Pancreas (tissue), 10 donors: Measurements from ENCODE around the gene SMARCA2. TPM values are rescaled to one million over a fixed set of nuclear protein-coding genes. Genes with fewer than 3 reads are reported as not detected.

Experiments used
- ATAC-seq, 4 donors: fragments of 200-7000 bp; cut with Tn5 transposase; one replicate each; pipeline versions ENCODE4 v1.8.0 to v1.9.1; 2020; ENCODE audit warnings: mild to moderate bottlenecking in 4 of 4, moderate library complexity in 4 of 4
- DNase-seq, 6 donors: peaks; one replicate each; pipeline ENCODE4 v3.0.0-alpha.2; 2020
- FAIRE-seq: peaks from 2 replicates; lab custom pipeline; 2012; peaks lifted over from hg19 to GRCh38; lab: Jason Lieb, UNC
- H3K27ac ChIP-seq, 4 donors: fragments of 200-600 bp; sonication (generic); 1 replicate in 3 of 4; 2 replicates in 1 of 4; pipeline versions ENCODE4 v1.5.0 to v1.8.0; 2020
- H3K27me3 ChIP-seq, 4 donors: fragments of 200-600 bp; one replicate each; pipeline ENCODE4 v1.8.0; 2021
- H3K36me3 ChIP-seq, 3 donors: fragments of 200-600 bp; sonication (generic) in 1 of 3; one replicate each; pipeline versions ENCODE4 v1.5.0 to v1.8.0; 2020 to 2021
- H3K4me1 ChIP-seq, 3 donors: fragments of 200-600 bp; one replicate each; pipeline ENCODE4 v1.8.0; 2021
- H3K4me3 ChIP-seq, 4 donors: fragments of 200-600 bp; sonication (generic) in 2 of 4; one replicate each; pipeline versions ENCODE4 v1.5.0 to v1.8.0; 2020 to 2021
- H3K9me3 ChIP-seq, 4 donors: fragments of 200-600 bp; one replicate each; pipeline ENCODE4 v1.8.0; 2021
- WGBS, 2 donors: extraction: QIAGEN DNeasy Blood & Tissue Kit; methylation state at CpG; one replicate each; pipeline ENCODE4 v1.1.7; 2013; 5-methylcytosine and 5-hydroxymethylcytosine counted together
- intact Hi-C, 3 donors: fragments of 100-400 bp; cut with DNase I; formaldehyde crosslinking; loops; one replicate each; pipeline versions ENCODE4 v1.11.1 to v1.14.2; 2022
- polyA plus RNA-seq, 2 donors: library from polyadenylated mRNA; stranded (reverse); fragments of 200-250 nt; gene quantifications; one replicate each; pipeline ENCODE4 v1.2.3, GENCODE V29; 2013
- total RNA-seq, 6 donors: library from RNA; stranded (reverse); fragmentation: NEBNext Ultra II Directional in 4 of 6; extraction: Animal tissue kit (Norgen Biotek cat#: 25700) in 4 of 6; gene quantifications; one replicate each; pipeline versions ENCODE4 v1.2.1 to v1.2.4, GENCODE V29; 2021 to 2023
- TF ChIP-seq, protein P1 (sequence below), 4 donors: fragments of 200-600 bp; sonication (generic) in 3 of 4; IDR thresholded peaks; one replicate each; pipeline versions ENCODE4 v1.5.0 to v1.8.0; 2021; ENCODE audit warnings: antibody characterized with exemption in 4 of 4
- donor health status: healthy with polysubstance abuse.
- donor health status: DM: no; HTN: no; CAD: no; lungs with moderate emphysema.
- donor health status: DM: no; HTN: no; CAD: no.
- donor health status: control.
- donor health status: control.
- donor health status: Bipolar disorder and iron deficiency.
- donor health status: DM: yes; HTN: yes; CAD: no.
- donor health status: DM: no; HTN: no; CAD: no.
- donor health status: DM: no; HTN: no; CAD: no.
- donor health status: DM: yes; HTN: yes; CAD: no.

The SMARCA2 gene
- total and polyA plus RNA-seq, 8 donors = 21.7 to 91.4 (median 64.6) TPM

DNA sequence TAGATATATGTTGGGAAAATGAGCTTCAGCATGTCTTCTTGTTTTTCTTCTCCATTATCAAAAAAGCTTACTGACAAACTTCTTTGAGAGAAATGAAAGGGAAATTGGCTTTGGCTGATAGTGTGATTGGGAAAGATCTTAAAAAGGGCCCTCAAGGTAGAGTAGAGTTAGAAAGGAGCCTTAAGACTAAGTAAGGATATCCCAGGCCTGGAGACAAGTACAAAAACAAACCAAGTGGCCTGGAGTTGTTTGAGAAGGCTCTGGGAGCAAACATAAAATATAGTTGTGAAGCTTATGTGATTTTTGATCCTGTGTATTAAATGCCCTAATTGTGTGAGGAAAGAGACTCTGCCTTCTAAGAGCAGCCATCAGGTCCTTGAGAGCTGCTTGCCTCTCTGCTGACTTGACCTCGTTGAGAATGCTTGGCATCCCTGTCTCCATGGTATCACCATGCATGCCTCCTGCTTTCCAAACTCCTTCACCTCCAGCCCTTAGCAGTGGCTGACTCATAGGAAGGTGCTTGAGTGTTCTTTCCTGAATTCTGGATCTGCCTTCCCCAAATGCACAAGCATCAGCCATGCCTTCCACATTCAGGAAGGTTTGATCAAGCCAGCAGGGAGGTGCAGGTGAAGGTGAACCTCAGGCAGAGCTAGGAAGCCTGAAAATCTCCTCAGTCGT lies 78.9 kb downstream of the SMARCA2 start:
- WGBS, 2 donors = 47 to 52% methylated on average over 2 of the region's 2 CpGs
- Histone ChIP-seq H3K36me3 (peaks cover 0 to 31% (median 21%) of the 10 kb centered on the region in 3 donors), H3K27me3 (no peaks in the 10 kb centered on the region), H3K9me3 (no peaks in the 10 kb centered on the region), H3K27ac (no peak overlapping the region), H3K4me1 (no peaks in the 10 kb centered on the region), H3K4me3 (no peak overlapping the region)
- FAIRE-seq (no peak), DNase-seq (no peak), ATAC-seq (no peak)
- intact Hi-C loops = no loop called here
- TF ChIP-seq, protein P1, sequence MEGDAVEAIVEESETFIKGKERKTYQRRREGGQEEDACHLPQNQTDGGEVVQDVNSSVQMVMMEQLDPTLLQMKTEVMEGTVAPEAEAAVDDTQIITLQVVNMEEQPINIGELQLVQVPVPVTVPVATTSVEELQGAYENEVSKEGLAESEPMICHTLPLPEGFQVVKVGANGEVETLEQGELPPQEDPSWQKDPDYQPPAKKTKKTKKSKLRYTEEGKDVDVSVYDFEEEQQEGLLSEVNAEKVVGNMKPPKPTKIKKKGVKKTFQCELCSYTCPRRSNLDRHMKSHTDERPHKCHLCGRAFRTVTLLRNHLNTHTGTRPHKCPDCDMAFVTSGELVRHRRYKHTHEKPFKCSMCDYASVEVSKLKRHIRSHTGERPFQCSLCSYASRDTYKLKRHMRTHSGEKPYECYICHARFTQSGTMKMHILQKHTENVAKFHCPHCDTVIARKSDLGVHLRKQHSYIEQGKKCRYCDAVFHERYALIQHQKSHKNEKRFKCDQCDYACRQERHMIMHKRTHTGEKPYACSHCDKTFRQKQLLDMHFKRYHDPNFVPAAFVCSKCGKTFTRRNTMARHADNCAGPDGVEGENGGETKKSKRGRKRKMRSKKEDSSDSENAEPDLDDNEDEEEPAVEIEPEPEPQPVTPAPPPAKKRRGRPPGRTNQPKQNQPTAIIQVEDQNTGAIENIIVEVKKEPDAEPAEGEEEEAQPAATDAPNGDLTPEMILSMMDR (IDR thresholded peaks at IDR 0.05) = no peak

DNA sequence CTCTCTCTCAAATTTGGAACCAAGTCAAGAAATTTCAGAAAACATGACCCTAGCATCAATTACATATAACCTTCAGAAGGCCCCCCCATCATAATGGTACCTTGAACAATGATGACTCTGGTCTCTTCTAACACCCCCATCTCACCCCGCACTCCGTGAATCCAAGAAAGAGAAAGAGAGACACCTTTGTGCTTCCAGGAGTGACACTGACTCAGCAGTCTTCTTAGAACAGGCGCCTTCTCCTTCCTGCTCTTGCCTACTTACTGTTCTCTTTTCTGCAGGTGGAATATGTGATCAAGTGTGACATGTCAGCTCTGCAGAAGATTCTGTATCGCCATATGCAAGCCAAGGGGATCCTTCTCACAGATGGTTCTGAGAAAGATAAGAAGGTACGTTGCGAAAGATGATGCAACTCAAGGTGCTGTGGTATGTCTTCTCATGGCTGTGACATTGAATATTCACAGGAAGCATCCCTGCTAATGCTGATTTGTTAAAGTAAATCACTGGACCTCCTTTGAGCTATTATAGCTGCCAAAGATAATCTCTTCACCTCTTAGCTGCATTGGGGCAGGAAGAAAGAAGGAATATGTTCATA lies 81.3 kb downstream of the SMARCA2 start:
- H3K4me3 ChIP-seq = no peak overlapping the region
- H3K27me3 ChIP-seq = no peaks in the 10 kb centered on the region
- peaks cover 0 to 32% (median 18%) of the 10 kb centered on the region in 3 donors for H3K36me3 ChIP-seq
- intact Hi-C loops = no loop called here
- no peaks in the 10 kb centered on the region for H3K9me3 ChIP-seq
- no peaks in the 10 kb centered on the region for H3K4me1 ChIP-seq
- WGBS, 2 donors = 82 to 88% methylated on average over 6 of the region's 6 CpGs
- no peak overlapping the region for H3K27ac ChIP-seq
- FAIRE-seq (no peak), DNase-seq (no peak), ATAC-seq (no peak)
- TF ChIP-seq, protein P1 (IDR thresholded peaks at IDR 0.05) = no peak

DNA sequence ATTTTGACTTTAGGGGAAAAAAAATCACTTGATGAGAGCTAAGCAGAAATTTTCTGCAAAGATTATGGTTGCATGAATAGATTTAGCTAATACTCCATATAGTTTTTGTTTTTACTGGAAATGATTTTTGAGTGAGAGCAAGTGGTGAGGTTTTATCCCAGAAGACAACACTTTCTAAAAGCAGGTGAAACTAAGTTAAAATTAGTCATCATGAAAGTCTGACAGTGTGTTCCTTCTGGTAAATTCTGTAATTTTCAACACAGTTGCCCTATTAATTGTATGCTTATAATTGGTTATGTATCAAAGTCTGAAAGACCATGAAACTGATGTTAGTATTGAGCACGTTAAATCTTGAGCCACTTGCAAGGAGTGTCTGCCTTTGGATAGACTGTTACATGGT lies 91.5 kb downstream of the SMARCA2 start:
- TF ChIP-seq, protein P1 (IDR thresholded peaks at IDR 0.05) = no peak
- no peak overlapping the region for H3K4me3 ChIP-seq
- intact Hi-C loops = no loop called here
- peaks cover 0 to 33% (median 13%) of the 10 kb centered on the region in 3 donors for H3K36me3 ChIP-seq
- H3K9me3 ChIP-seq = no peaks in the 10 kb centered on the region
- H3K4me1 ChIP-seq = no peaks in the 10 kb centered on the region
- H3K27me3 ChIP-seq = no peaks in the 10 kb centered on the region
- ATAC-seq (no peak), FAIRE-seq (no peak), DNase-seq (no peak)
- WGBS, 2 donors = 96% methylated on average over 1 of the region's 1 CpG
- no peak overlapping the region for H3K27ac ChIP-seq

DNA sequence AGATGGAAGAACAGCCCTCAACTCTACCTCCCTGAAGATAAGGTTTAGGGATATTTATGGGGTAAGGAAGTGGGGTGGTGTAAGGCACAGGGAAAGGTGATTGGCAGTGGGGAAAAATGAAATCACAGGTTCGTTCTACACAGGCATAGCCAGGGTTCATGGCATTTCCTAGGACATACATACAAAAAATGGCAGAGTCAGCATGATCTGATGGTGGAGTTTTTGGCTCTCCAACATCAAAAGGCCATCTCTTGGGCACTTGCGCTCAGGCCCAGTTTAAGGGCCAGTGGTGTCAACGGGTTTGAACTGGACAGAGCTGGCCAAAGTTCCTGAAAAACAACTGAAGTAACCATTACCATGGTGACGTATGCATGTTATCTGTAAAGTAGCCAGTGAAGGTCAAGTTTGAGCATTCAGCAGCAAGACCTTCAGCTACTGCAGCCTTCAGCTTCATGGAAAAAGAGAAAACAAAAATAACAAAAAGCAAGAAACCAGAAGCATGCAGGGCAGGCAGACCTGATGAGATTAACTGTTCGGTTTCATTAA lies 92.8 kb downstream of the SMARCA2 start:
- H3K9me3 ChIP-seq = no peaks in the 10 kb centered on the region
- FAIRE-seq (no peak), DNase-seq (no peak), ATAC-seq (peak; percentile 50 to 73 (median 66))
- 63 to 71% methylated on average over 5 of the region's 5 CpGs for WGBS, 2 donors
- H3K36me3 ChIP-seq = peaks cover 0 to 44% (median 15%) of the 10 kb centered on the region in 3 donors
- H3K27me3 ChIP-seq = no peaks in the 10 kb centered on the region
- intact Hi-C loops = no loop called here
- H3K4me1 ChIP-seq = no peaks in the 10 kb centered on the region
- H3K27ac ChIP-seq = no peak overlapping the region
- TF ChIP-seq, protein P1 (IDR thresholded peaks at IDR 0.05) = no peak
- no peak overlapping the region for H3K4me3 ChIP-seq
